ENCODE data around the gene FGD5. TPM values are rescaled to one million over a fixed set of nuclear protein-coding genes. Genes with fewer than 3 reads are reported as not detected.

The FGD5 gene
- total RNA-seq, 1 donor from 2014 or later: 16.2 TPM

DNA sequence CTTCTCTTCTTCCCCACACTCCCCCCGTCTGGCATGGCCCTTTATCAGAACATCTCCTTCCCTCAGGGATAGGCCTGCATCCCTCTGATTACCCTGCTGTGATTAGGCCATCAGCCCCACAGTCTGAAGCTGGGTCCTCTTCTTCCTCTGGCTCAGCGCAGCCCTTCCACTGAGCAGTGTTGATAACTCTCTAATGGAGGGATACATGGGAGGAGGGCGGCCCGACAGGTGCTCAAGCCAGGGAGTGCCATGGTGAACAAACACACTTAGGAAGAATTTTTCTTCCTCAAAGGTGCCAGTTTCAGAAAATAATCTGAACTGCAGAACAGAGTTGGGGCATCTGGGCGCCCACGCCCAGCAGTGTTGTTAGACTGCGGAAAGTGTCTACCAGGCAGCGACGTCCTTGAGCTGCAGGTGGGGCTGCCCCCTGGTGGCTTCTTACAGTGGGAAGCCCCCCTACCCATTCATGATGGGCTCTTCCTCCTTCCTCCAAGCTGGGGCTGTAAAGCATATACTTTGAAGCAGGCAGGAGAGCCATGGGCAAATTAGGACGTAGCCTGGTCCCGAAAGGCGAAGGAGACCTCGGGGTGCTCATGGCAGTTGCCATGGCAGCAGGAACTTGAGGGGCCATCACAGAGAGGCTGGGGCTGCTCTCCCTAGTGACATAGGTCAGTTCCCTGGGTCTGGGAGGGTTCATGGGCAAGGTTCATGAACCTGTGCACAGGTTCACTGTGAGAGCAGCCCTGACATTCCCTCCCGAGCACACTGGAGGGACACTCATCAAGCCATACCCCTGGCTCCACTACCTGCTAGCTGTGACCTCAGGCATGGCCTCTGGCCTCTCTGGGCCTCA lies 95.4 kb downstream of the FGD5 start:
- Histone ChIP-seq H3K9me3 (no peaks in the 10 kb centered on the region), H3K4me1 (no peaks in the 10 kb centered on the region), H3K27me3 (no peaks in the 10 kb centered on the region), H3K27ac (no peak overlapping the region), H3K4me3 (no peak overlapping the region), H3K36me3 (no peaks in the 10 kb centered on the region)
- TF ChIP-seq POLR2AphosphoS5 (IDR thresholded peaks at IDR 0.05; ENCODE audit: insufficient read depth in 1 of 2, low read depth in 1 of 2): no peak
- intact Hi-C loops (cut with DNase I): no loop called here
- DNase-seq (ENCODE audit: extremely low spot score in 2 of 2): no peak

DNA sequence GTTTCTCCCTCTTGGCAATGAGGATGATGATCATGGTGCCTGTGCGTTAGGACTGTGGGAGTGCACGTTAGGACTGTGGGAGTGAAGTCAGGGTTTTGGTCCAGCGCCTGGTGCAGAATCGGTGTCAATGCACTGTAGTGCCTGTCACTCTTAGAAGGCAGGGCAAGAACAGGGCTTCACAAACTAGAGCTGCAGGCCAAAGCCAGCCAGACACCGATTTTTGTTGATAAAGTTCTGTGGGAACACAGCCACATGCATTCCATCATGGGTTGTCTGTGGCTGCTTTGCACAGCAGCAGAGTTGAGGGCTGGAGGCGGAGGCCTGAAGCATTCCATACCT lies 96.0 kb downstream of the FGD5 start:
- DNase-seq (ENCODE audit: extremely low spot score in 2 of 2): no peak
- intact Hi-C loops (cut with DNase I): no loop called here
- TF ChIP-seq, protein P1, sequence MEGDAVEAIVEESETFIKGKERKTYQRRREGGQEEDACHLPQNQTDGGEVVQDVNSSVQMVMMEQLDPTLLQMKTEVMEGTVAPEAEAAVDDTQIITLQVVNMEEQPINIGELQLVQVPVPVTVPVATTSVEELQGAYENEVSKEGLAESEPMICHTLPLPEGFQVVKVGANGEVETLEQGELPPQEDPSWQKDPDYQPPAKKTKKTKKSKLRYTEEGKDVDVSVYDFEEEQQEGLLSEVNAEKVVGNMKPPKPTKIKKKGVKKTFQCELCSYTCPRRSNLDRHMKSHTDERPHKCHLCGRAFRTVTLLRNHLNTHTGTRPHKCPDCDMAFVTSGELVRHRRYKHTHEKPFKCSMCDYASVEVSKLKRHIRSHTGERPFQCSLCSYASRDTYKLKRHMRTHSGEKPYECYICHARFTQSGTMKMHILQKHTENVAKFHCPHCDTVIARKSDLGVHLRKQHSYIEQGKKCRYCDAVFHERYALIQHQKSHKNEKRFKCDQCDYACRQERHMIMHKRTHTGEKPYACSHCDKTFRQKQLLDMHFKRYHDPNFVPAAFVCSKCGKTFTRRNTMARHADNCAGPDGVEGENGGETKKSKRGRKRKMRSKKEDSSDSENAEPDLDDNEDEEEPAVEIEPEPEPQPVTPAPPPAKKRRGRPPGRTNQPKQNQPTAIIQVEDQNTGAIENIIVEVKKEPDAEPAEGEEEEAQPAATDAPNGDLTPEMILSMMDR (IDR thresholded peaks at IDR 0.05): no peak

DNA sequence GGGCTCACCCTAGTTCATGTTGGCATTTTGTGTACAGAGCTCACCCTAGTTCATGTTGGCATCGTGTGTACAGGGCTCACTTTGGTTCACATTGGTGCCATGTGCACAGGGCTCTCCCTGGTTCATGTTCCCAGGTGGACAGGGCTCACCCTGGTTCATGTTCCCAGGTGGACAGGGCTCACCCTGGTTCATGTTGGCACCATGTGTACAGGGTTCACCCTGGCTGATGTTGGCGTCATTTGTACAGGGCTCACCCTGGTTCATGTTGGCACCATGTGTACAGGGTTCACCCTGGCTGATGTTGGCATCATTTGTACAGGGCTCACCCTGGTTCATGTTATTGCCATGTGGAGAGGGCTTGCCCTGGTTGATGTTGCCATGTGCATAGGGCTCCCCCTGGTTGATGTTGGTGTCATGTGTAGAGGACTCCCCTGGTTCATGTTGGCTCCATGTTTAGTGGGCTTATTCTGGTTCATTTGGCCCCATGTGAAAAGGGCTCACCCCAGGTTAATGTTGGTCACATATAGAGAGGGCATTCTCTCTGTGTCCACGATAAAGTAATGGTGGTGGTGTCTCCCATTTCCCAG lies 97.0 kb downstream of the FGD5 start:
- no peak overlapping the region for H3K27ac ChIP-seq
- H3K9me3 ChIP-seq: no peaks in the 10 kb centered on the region
- H3K4me1 ChIP-seq: no peaks in the 10 kb centered on the region
- TF ChIP-seq, protein P1 (IDR thresholded peaks at IDR 0.05): no peak
- TF ChIP-seq POLR2A (IDR thresholded peaks at IDR 0.05) (no peak), POLR2AphosphoS5 (IDR thresholded peaks at IDR 0.05; ENCODE audit: insufficient read depth in 1 of 2, low read depth in 1 of 2) (no peak)
- no peak for DNase-seq (ENCODE audit: extremely low spot score in 2 of 2)
- no peaks in the 10 kb centered on the region for H3K27me3 ChIP-seq
- no peaks in the 10 kb centered on the region for H3K36me3 ChIP-seq
- intact Hi-C loops (cut with DNase I): no loop called here
- no peak overlapping the region for H3K4me3 ChIP-seq

More for the DNA sequence above, 96.0 kb downstream of the FGD5 start:
- Histone ChIP-seq H3K36me3 (no peaks in the 10 kb centered on the region), H3K4me3 (no peak overlapping the region), H3K4me1 (no peaks in the 10 kb centered on the region), H3K9me3 (no peaks in the 10 kb centered on the region), H3K27me3 (no peaks in the 10 kb centered on the region), H3K27ac (no peak overlapping the region)

DNA sequence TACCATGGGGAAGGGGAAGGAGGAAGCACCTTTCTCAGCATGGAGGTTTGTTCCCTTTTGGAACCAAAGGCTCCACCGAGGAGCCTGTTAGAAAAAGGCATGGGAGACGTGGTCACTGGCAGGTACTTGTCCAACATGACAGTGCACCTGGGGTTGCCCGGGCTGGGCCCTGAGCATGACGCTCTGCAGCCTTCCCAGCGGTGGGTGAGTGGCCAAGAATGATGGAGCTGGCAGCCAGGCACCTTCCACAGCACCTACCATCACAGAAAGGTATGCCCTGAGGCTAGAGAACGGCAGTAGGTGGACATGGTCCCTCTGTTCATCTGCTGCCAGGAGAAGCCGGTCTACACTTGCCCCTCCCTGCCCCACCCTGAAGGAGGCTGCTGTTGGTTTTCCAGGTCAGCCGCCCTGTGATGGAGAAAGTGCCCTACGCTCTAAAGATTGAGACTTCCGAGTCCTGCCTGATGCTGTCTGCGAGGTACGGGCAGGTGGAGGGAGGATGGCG lies 99.6 kb downstream of the FGD5 start:
- Histone ChIP-seq H3K27ac (no peak overlapping the region), H3K36me3 (no peaks in the 10 kb centered on the region), H3K9me3 (no peaks in the 10 kb centered on the region), H3K4me1 (peaks cover 6% of the 10 kb centered on the region), H3K27me3 (no peaks in the 10 kb centered on the region), H3K4me3 (no peak overlapping the region)
- intact Hi-C loops (cut with DNase I): no loop called here
- TF ChIP-seq, protein P1 (IDR thresholded peaks at IDR 0.05): no peak
- no peak for TF ChIP-seq POLR2A (IDR thresholded peaks at IDR 0.05)
- no peak for TF ChIP-seq POLR2AphosphoS5 (IDR thresholded peaks at IDR 0.05; ENCODE audit: insufficient read depth in 1 of 2, low read depth in 1 of 2)
- no peak for DNase-seq (ENCODE audit: extremely low spot score in 2 of 2)

DNA sequence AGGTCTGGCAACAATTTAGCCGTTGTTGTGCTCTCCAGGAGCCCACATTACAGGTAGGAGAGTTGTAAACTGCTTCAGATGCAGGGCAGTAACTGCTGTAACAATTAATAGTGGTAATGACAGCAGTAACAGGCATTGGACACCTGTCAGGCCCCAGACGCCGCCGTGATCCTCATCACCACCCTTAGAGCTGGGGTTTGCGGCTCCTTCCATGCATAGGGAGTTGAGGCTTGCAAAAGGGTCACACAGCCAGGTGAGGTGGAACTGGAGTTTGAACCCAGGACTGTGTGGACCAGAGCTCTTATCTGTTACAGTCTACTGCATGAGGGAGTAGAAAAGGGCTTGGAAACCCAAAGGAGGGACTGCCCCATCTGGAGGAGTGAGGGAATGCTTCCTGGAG lies 101.8 kb downstream of the FGD5 start:
- no peaks in the 10 kb centered on the region for H3K36me3 ChIP-seq
- no peaks in the 10 kb centered on the region for H3K27me3 ChIP-seq
- peaks cover 6% of the 10 kb centered on the region for H3K4me1 ChIP-seq
- TF ChIP-seq POLR2AphosphoS5 (IDR thresholded peaks at IDR 0.05; ENCODE audit: insufficient read depth in 1 of 2, low read depth in 1 of 2) (no peak), POLR2A (IDR thresholded peaks at IDR 0.05) (no peak)
- TF ChIP-seq, protein P1 (IDR thresholded peaks at IDR 0.05): no peak
- no peaks in the 10 kb centered on the region for H3K9me3 ChIP-seq
- no peak for DNase-seq (ENCODE audit: extremely low spot score in 2 of 2)
- no peak overlapping the region for H3K4me3 ChIP-seq
- intact Hi-C loops (cut with DNase I): loop anchor here (5.0 kb wide), 2 partner anchors 133 to 243 kb away; partner anchors contain the start of gene C3orf20
- H3K27ac ChIP-seq: no peak overlapping the region

Data from vagina (tissue), 2 donors.